Activated effector memory CD4-positive, alpha-beta T cell treated with Interleukin-2 at 50 U/mL for 16 hours (primary cell): Measurements from ENCODE around the gene EPB41L4B.

Source experiments
- DNase-seq: peaks from one replicate; pipeline ENCODE4 v3.0.0-alpha.2; 2020

EPB41L4B gene

GRCh38 chr9:109319626-109320241 lies 1.1 kb downstream of the EPB41L4B start:
- DNase-seq: no peak

- no peak for DNase-seq
These were observed 1.7 kb downstream of the EPB41L4B start for GRCh38 chr9:109319017-109319625.

DNA sequence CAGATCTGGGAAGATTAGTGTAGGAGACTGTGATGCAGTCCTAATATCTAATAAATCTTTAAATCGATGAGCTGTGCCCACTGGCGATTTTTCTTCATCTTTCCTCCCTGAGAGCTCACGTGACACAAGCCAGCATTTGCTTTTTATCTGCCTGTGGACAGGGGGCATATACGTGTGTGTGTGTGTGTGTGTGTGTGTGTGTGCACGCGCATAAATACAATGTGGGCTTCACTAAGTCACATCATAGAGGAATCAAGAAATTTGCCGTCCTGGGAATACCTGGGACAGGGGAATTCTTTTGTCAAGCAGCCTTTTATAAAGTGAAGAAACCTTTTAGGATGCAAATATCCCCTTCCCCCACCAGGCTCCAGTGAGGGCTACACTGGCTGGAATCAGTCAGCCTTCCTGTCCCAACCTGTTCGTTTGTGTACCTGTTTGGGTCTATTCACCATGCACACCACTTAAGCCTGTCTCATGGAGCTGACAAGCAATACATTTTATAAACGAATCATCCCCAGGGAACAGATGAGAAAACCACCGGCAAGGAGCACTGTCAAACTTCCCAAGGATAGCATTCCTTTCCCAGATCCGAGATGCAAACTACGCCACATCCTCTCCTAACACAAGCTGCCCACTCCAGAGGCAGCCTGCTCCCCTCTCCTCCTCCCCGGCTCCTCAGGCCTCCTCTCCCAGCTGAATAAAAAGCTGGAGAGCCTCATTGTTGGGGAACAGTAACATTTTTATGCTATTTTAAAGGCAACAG lies 2.7 kb downstream of the EPB41L4B start:
- no peak for DNase-seq

- no peak for DNase-seq
These were observed 3.4 kb downstream of the EPB41L4B start for GRCh38 chr9:109317311-109317978.

- DNase-seq: no peak
These were observed 4.6 kb downstream of the EPB41L4B start for GRCh38 chr9:109316207-109316640.

DNA sequence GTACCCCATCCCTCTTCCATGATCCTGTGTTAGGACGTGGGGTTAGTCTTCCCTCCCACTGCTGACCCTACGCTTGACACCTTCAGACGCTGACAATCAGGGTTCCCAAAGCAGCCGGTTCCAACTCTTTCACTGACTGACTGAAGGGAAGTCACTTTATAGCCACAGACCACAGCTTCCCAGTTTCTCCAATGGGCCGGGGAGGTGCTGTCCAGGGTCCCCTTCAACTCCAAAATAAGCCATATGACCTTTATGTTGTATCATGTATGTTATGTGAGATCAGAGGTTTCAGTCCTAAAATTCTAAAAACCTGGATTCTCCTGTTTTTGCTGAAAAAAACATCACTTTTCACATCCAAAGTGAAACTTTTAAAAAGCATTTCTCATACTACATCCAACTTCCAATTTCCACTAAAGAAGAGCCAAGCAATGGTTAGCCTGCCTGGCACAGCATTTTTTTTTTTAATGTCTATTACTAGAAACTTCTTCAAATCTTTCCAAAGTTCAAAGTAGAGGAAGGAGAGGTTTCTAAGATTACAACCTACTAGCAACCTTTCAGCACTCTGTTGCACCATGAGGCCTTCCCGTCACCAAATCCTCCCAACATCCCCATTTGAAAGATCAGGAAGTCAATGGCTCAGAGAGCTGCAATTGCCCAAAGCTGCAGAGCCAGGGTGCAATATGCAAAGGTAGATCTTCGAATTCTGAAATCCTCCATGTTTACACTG lies 5.2 kb downstream of the EPB41L4B start:
- DNase-seq: no peak

GRCh38 chr9:109314011-109314531 lies 6.8 kb downstream of the EPB41L4B start:
- DNase-seq: no peak

- no peak for DNase-seq
These were observed 7.5 kb downstream of the EPB41L4B start for GRCh38 chr9:109313351-109313750.

- no peak for DNase-seq
These were observed 8.1 kb downstream of the EPB41L4B start for GRCh38 chr9:109312783-109313182.

- DNase-seq: no peak
These were observed 9.1 kb downstream of the EPB41L4B start for GRCh38 chr9:109311731-109312130.

DNA sequence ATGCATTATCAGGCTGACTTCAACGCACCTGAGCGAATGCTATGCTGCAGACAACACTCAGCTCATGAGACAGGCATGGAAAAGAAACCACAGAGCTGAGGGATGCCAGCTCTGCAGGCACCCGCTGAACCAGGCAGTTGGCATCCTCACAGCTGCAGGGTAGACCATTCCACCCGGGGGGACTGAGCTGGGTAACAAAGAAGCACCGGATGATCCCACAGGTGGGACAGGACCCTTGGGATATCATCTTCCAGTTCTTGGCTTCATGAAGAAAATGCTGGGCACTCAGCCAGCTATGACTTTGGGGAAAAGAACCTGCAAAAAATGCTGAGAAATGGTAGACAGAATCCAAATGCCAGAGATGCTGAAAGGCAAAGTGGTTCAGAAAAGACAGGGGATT lies 9.6 kb downstream of the EPB41L4B start:
- no peak for DNase-seq

GRCh38 chr9:109310486-109310901 lies 10.4 kb downstream of the EPB41L4B start:
- DNase-seq: no peak

DNA sequence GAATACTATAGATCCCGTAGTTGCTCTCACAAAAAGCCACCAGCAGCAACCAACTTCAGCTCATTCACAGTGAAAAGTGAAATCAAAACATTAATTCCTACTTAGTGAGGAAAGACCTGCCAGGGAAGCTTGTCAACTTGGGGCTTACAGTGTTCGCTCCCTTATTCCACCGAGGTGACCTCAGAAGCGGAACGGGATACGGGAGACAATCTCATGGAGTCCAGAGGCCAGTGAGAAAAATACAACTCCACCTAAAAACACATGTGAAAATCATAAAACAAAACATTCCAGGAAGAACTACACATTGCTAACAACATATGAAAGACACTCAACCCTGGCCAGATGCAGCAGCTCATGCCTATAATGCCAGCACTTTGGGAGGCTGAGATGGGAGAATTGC lies 11.6 kb downstream of the EPB41L4B start:
- no peak for DNase-seq

- no peak for DNase-seq
These were observed 13.2 kb downstream of the EPB41L4B start for GRCh38 chr9:109307380-109308240.

- DNase-seq: no peak
These were observed 15.1 kb downstream of the EPB41L4B start for GRCh38 chr9:109305801-109306200.

- DNase-seq: no peak
These were observed 16.5 kb downstream of the EPB41L4B start for GRCh38 chr9:109304347-109304746.

GRCh38 chr9:109303900-109304299 lies 17.0 kb downstream of the EPB41L4B start:
- DNase-seq: no peak

DNA sequence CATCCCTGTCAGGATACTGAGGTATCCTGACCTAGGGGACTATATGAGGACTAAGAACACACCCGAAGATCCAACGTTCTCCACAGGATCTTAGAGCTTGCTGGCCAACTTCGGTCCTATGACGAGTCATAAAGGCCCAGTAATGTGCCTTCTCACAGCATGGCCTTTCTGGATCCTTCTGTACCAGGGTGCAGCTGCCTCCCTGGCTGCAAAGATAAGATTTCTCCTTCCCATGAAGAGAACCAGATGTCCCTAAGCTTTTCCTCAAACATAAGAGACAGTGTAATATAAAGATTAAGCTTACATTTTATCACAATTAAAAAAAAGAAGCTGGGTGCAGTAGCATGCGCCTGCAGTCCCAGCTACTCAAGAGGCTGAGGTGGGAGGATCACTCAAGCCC lies 18.3 kb downstream of the EPB41L4B start:
- DNase-seq: no peak

DNA sequence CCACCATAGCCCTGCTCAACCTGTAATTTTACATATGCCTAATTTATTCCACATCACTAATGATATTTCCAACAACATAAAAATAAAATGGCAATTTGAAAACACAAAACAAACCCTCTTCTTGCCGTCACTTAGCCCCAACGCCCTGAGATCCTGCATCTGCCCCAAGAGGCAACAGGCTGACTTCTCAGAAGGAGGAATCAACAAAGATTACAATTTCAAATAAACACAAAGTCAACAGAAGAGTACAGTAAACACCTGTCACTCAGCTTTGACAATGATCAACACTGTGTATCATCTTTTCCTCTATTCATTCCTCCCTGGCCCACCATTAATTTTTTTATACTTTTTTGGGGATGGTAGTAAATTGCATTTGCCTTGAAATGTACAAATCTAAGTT lies 19.8 kb downstream of the EPB41L4B start:
- DNase-seq: no peak

- no peak for DNase-seq
These were observed 21.0 kb downstream of the EPB41L4B start for GRCh38 chr9:109299891-109300290.

DNA sequence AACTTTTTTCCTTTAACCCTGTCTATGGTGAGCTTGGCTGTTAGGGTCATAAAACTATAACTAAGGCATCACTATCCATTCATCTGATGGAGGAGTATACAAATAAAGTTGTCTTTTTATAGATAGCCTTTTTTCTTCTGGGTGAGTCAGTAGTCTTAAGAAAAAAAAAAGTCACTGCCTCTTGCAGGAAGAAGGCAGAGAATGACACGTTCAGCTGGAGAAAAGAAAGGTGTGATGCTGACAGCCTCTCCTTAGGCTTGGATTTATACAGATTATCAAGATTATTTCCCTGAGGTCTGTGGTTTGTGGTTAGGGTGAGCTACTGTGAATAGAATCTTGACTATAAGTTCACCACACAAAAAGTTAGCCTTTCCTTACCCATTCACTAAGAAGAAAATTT lies 23.0 kb downstream of the EPB41L4B start:
- no peak for DNase-seq
